DOHH2 (cell line): Measurements from ENCODE around the gene ADIPOR2.

Source experiments
- EZH2phosphoT487 ChIP-seq: fragments of 200-600 bp; sonication (generic); IDR thresholded peaks from 2 replicates; pipeline ENCODE4 v1.6.1; 2017; ENCODE audit warnings: borderline replicate concordance, mild to moderate bottlenecking, antibody characterized with exemption, low read length, moderate library complexity, mixed read lengths
- TF ChIP-seq, protein P1 (sequence below): fragments of 200-600 bp; sonication (generic); IDR thresholded peaks from one replicate; pipeline ENCODE4 v1.5.1; 2014; ENCODE audit warnings: antibody characterized with exemption, mild to moderate bottlenecking, low read depth, low read length; ENCODE audit not compliant: poor library complexity, severe bottlenecking

GRCh38 chr12:1666685-1667162 is 24.1 kb upstream of the ADIPOR2 start:
- TF ChIP-seq, protein P1, sequence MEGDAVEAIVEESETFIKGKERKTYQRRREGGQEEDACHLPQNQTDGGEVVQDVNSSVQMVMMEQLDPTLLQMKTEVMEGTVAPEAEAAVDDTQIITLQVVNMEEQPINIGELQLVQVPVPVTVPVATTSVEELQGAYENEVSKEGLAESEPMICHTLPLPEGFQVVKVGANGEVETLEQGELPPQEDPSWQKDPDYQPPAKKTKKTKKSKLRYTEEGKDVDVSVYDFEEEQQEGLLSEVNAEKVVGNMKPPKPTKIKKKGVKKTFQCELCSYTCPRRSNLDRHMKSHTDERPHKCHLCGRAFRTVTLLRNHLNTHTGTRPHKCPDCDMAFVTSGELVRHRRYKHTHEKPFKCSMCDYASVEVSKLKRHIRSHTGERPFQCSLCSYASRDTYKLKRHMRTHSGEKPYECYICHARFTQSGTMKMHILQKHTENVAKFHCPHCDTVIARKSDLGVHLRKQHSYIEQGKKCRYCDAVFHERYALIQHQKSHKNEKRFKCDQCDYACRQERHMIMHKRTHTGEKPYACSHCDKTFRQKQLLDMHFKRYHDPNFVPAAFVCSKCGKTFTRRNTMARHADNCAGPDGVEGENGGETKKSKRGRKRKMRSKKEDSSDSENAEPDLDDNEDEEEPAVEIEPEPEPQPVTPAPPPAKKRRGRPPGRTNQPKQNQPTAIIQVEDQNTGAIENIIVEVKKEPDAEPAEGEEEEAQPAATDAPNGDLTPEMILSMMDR, result no peak
- no peak for TF ChIP-seq EZH2phosphoT487
